ENCODE results near the gene MDC1.
"Not testable (repeated sequence)": the region's sequence is repeated elsewhere in the genome, so short reads cannot be mapped to it uniquely, and the experiment has no call there.

MDC1 gene

DNA sequence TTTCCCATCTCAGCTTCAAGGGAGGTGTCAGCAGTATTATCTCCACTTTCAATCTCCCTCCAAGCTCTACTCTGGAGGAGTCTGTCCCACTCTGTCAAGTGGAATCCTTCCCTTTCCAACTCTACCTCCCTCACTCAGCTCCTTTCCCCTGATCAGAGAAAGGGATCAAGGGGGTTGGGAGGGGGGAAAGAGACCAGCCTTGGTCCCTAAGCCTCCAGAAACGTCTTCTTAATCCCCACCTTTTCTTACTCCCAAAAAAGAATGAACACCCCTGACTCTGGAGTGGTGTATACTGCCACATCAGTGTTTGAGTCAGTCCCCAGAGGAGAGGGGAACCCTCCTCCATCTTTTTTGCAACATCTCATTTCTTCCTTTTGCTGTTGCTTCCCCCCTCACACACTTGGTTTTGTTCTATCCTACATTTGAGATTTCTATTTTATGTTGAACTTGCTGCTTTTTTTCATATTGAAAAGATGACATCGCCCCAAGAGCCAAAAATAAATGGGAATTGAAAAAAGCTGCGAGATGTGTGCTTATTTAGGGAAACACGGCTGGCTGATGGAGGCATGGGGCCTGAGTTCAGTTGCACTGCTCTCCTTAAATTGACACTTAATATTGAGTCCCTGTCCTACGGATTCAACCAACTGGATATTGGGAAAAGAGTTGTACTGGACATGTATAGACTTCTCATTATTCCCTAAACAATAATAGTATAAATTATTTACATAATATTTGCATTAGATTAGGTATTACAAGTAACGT is 8.0 kb upstream of the MDC1 start:
- DNase-seq (ENCODE audit: extremely low read depth in 1 of 2, low read depth in 1 of 2): no peak

DNA sequence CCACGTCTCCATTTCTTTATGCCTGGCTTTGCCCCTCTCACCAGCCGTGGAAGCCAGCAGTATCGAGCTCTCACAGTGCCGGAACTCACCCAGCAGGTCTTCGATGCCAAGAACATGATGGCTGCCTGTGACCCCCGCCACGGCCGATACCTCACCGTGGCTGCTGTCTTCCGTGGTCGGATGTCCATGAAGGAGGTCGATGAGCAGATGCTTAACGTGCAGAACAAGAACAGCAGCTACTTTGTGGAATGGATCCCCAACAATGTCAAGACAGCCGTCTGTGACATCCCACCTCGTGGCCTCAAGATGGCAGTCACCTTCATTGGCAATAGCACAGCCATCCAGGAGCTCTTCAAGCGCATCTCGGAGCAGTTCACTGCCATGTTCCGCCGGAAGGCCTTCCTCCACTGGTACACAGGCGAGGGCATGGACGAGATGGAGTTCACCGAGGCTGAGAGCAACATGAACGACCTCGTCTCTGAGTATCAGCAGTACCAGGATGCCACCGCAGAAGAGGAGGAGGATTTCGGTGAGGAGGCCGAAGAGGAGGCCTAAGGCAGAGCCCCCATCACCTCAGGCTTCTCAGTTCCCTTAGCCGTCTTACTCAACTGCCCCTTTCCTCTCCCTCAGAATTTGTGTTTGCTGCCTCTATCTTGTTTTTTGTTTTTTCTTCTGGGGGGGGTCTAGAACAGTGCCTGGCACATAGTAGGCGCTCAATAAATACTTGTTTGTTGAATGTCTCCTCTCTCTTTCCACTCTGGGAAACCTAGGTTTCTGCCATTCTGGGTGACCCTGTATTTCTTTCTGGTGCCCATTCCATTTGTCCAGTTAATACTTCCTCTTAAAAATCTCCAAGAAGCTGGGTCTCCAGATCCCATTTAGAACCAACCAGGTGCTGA is 7.0 kb upstream of the MDC1 start:
- not testable (repeated sequence) for DNase-seq (ENCODE audit: extremely low read depth in 1 of 2, low read depth in 1 of 2)

DNA sequence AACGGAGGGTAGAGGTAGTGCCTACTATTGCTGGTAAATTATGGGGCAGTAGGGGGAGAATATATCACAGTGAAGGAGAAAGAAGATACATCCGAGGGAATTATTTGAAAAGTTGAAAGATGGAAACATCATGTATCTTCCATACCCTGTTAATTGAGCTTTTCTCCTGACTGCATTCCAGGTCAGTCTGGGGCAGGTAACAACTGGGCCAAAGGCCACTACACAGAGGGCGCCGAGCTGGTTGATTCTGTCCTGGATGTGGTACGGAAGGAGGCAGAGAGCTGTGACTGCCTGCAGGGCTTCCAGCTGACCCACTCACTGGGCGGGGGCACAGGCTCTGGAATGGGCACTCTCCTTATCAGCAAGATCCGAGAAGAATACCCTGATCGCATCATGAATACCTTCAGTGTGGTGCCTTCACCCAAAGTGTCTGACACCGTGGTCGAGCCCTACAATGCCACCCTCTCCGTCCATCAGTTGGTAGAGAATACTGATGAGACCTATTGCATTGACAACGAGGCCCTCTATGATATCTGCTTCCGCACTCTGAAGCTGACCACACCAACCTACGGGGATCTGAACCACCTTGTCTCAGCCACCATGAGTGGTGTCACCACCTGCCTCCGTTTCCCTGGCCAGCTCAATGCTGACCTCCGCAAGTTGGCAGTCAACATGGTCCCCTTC is 6.2 kb upstream of the MDC1 start:
- not testable (repeated sequence) for DNase-seq (ENCODE audit: extremely low read depth in 1 of 2, low read depth in 1 of 2)

DNA sequence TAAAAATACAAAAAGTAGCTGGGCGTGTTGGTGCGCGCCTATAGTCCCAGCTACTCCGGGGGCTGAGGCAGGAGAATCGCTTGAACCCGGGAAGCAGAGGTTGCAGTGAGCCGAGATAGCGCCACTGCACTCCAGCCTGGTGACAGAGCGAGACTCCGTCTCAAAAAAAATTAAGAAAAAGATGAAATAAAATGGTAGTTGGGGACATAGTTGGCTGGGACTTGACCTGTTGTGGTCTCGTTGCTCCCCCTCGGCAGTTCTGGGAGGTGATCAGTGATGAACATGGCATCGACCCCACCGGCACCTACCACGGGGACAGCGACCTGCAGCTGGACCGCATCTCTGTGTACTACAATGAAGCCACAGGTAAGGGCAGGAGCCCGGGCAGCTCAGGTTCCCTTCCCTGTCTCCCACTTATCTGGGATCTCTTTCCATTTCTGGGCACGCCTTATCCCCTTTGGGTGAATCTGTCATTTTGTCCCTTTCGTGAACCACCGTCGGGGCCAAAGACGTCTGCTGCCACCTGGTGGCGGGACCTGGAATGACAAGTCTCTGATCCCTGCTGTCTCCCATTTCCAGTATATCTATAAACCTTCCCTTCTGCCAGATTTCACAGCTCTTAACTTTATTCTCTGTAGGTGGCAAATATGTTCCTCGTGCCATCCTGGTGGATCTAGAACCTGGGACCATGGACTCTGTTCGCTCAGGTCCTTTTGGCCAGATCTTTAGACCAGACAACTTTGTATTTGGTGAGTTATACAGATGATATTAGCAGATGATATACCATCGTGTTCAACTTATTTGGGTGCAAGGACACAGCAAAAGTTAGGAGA is 5.4 kb upstream of the MDC1 start:
- peak; percentile 65 to 76 for DNase-seq (ENCODE audit: extremely low read depth in 1 of 2, low read depth in 1 of 2)

DNA sequence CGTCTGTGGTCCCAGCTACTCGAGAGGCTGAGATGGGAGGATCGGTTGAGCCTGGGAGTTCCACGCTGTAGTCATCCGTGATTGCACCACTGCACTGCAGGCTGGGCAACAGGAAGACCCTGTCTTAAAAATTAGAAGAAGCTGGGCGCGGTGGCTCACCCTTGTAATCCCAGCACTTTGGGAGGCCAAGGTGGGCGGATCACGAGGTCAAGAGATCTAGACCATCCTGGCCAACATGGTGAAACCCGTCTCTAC is 4.9 kb upstream of the MDC1 start:
- DNase-seq (ENCODE audit: extremely low read depth in 1 of 2, low read depth in 1 of 2): not testable (repeated sequence)

DNA sequence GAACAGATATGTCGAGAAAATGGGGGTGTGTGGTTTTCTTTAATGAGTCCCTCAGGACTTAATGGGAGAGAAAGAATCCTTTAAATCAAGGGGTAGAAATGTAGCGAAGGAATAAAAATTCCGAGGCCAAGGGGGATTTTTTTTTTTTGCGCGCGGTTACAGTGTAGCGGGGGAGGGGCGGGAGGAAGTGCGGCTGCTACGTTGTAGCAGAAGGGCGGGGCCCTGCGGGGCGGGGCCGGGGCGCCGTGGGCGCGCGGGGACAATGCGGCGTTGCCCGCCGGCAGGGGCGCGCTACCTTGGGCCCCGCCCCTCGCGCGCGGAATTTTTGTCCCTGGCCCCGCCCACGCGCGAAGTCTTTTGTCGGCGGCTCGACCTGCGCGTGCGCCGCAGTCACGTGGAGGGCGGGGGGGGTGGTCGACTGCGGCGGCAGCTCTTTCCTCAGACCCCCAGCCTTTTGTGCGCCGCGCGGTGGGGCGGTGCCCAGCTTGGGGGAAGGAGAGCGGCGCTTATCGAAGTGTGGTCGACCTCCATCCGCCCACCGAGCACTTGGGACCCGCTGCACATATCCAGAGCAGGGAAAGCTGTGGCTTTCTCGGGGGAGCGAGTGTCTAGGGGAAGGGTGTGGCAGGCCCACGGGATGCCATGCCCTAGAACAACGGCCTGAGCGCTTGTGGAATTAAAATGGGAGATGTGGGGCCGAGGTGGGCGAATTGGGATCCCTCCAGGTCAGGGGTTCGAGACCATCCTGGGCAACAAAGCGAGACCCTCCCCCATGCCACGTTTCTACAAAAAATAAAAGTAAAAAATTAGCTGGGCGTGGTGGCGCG is 4.3 kb upstream of the MDC1 start:
- DNase-seq (ENCODE audit: extremely low read depth in 1 of 2, low read depth in 1 of 2): peak; percentile 87 to 97

DNA sequence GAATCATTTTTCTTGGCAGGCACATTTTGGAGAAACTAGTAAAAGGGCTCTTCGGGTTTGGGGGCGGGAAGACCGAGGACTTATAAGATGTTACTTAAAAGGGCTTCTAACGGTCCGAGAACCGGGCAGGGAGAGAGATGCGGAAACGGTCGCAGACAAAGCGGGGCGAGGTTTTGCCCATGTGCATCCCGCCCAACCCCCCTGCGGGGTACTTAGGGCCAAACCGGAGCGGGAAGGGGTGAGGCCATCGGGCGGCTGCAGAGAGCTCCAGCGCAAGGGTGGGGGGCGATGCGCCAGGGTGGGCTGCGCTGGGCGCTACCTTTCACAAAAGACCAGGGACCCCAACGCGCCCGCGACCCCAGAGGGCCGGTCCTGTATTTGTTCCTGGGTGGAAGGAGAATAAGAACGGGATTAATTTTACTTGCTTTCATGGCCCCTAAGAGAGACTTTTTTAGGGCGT is 3.7 kb upstream of the MDC1 start:
- DNase-seq (ENCODE audit: extremely low read depth in 1 of 2, low read depth in 1 of 2): no peak

DNA sequence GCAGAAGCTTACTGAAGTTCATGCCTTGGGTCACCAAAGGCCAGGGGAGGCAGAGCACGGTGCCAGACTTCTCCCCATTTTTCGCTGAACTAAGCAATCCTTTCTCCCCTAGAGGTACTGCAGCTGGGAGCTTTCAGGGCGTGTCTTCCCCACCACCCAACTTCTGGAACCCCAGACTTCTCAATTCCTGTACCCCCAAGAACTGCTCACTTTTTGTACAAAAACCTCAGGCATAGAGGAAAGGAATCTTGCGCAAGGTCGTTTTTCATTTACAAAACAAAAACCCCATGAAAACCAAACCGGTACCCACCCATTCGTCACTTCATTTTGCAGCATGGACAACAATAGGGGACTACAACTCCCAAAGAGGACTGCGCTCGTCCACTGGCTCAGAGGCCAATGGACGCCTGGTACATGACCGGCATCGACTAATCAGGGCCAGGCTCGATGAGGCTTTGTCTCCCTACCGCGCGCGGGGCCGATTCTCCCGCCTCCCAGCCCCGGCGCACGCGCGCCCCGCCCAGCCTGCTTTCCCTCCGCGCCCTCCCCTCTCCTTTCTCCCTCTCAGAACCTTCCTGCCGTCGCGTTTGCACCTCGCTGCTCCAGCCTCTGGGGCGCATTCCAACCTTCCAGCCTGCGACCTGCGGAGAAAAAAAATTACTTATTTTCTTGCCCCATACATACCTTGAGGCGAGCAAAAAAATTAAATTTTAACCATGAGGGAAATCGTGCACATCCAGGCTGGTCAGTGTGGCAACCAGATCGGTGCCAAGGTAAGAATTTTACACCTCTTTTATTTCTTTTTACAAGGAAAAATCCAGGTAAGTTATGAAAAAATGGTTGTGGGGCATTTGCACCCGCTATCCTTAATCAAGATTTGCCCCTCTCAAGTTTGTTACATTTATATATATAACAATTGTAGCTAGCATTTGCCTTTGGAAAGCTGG is 3.0 kb upstream of the MDC1 start, which contains the start of gene TUBB:
TSS of gene TUBB (plus strand) at position 562 of the 947 bp plus-strand sequence. CDS start at position 717, 155 bp downstream.
- DNase-seq (ENCODE audit: extremely low read depth in 1 of 2, low read depth in 1 of 2): peak; percentile 84 to 92

DNA sequence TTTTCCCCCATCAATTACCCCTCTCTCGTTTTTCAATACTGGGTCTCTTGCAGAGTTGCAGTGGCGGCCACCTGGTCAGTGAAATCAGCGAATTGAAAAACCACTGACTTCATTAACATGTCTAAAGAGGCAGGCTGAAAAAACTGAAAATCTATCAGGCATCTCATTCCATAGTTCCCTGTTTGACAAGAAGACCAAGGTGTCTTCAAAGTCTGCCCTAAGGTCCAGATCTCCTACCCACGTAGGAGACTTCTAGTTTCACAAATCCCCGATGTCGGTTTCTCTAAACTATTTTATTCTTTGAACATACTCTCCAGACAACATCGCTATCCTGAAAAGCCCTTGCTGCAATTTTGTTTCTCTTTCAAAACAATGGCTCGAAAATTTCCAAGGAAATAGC is 2.3 kb upstream of the MDC1 start:
- DNase-seq (ENCODE audit: extremely low read depth in 1 of 2, low read depth in 1 of 2): no peak

DNA sequence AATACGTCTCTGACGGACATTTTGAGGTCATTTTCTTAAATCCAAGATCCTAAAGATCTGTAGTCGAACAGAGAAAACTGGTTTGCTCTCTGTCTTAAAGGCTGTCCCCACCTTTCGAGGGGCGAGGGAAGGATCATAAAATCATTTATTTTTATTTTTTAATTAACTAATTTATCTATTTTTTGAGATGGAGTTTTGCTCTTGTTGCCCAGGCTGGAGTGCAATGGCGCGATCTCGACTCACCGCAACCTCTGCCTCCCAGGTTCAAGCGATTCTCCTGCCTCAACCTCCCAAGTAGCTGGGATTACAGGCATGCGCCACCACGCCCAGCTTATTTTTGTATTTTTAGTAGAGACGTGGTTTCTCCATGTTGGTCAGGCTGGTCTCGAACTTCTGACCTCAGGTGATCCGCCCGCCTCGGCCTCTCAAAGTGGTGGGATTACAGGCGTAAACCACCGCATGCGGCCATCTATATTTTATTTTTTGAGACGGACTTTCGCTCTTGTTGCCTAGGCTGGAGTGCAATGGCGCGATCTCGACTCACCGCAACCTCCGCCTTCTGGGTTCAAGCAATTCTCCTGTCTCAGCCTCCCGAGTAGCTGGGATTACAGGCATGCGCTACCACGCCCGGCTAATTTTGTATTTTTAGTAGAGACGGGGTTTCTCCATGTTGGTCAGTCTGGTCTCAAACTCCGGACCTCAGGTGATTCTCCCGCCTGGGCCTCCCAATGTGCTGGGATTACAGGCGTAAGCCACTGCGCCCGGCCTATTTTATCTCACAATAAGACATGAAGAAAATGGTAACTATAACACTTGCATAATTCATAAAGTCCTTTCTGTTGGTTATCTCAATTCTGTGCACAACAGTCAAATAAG is 1.0 kb upstream of the MDC1 start:
- not testable (repeated sequence) for DNase-seq (ENCODE audit: extremely low read depth in 1 of 2, low read depth in 1 of 2)

DNA sequence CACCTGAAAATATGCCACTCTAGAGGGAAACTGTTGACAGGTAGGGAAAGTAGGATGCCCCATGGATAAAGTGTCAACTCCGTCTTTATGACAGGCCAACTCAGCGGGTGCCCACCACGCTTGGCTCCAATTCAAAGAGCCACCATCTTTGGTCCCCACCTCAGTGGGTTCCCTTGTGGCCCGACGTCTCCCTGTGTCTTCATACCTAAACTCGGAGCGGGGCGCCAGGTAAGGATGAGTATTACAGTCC is 277 bp downstream of the MDC1 start:
- DNase-seq (ENCODE audit: extremely low read depth in 1 of 2, low read depth in 1 of 2): no peak

DNA sequence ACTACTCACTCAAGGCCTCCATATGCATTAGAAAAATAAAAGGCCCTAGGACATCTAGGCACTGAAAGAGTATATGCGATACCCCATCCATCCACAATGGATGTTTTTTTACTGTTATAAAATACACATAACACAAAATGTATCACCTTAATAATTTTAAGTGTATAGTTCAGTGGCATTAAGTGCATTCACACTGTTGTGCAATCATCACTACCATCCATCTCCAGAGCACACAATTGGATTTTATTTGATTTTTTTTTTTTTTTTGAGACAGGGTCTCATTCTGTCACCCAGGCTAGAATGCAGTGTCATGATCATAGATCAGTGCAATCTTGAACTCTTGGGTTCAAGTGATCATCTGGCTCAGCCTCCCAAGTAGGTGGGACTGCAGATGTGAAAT is 2.8 kb downstream of the MDC1 start:
- DNase-seq (ENCODE audit: extremely low read depth in 1 of 2, low read depth in 1 of 2): no peak

DNA sequence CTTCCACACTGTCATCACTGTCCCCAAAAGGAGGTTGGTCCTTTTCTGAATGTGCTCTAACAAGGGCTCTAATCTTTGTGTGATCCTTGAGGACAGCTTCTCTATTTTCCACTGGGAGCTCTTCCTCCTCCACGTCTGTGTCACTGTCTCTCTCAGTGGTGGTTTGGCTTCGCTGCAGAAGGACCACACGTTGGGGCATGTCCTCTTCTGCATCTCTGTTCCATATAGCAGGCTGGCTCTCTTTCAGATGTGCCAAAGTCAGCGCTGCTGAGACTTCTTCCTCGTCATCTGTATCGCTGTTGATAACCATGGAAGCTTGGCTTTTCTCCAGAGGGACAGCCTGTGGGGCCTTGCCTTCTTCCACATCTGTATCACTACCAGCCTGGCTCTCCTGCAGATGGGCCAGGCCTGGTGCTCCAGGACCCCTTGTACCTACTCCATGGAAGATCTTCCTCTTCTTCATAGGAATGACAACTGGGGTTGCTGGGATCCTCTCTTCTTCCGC is 4.6 kb downstream of the MDC1 start:
- no peak for DNase-seq (ENCODE audit: extremely low read depth in 1 of 2, low read depth in 1 of 2)

DNA sequence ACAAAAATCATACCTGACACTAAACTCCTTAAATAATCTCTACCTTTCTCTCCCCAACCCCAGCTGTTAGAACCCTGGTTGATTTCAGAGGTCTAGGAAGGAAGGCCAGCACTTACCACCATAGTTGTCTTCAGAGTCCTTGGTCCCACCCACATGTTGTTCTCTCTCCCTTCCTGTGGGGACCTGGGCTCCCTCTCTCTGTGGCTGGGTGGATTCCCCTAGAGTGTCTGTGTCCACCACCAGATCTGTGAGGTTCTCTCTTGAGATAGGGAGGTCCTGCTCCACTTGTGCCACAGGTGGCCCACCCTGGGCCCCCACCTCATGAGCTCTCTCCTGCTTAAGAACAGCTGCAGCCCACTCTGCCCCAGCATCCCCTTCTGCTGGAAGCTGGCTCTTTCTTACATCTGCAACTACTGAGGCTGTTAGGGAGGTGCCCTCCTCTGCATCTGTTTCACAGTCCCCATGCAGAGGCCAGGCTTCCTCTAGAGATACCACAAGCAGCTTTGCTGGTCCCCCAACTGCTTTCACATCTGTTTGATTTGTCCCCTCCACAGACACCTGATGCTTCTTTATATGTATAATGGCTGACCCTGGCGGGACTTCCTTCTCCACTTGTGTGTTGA is 5.2 kb downstream of the MDC1 start:
- DNase-seq (ENCODE audit: extremely low read depth in 1 of 2, low read depth in 1 of 2): no peak

DNA sequence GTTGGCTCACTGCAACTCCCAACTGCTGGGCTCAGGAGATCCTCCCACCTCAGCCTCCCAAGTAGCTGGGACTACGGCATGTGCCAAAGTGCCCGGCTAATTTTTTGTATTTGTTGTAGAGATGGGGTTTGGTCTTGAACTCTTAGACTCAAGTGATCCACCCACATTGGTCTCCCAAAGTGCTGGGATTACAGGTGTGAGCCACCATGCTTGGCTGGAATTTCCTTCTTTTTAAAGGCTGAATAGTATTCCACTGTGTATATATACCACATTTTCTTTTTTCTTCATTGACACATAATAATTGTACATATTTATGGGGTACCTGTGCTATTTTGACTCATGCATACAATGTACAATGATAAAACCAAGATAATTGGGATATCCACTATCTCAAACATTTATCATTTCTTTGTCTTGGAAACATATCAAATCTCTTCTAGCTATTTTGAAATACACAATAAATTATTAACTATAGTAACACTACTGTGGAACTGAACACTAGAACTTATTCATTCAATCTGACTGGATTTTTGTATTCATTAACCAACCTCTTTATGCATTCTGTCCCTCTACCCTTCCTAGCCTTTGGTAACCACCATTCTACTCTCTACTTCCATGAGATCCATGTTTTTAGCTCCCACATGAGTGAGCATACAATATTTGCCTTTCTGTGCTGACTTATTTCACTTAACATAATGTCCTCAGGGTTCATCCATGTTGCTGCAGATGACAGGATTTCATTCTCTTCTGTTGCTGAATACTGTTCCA is 7.8 kb downstream of the MDC1 start:
- no peak for DNase-seq (ENCODE audit: extremely low read depth in 1 of 2, low read depth in 1 of 2)

DNA sequence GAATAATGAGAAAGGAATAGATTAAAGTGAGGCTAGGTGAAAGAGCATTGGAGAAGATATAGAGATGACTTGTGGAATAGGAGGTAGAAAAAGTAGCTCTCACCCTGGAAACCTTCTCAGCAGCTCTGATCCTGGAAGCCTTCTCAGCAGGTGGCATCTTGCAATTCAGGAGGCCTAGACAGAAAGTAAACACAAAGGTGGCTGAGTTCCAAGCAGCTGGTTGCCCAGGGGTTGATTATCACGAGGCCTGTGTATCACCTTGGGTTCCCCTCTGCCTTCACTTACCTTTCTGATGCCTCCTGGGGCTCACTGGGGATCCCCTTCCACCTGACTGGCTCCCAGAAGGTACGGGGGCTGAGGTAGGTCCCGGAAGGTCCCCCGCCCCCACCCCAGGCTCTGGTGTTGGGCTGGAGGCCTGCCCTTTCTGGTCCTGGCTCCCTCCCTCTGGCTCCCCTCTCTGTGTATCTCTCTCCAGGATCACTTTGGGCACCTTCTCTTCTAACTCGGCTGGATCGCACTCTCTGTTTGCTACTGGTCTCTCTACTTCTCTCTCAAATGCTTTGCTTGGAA is 9.7 kb downstream of the MDC1 start:
- DNase-seq (ENCODE audit: extremely low read depth in 1 of 2, low read depth in 1 of 2): no peak

Measured in activated CD8-positive, alpha-beta memory T cell treated with anti-CD3 and anti-CD28 coated beads for 1 hour (primary cell).